Activated T-cell treated with anti-CD3 and anti-CD28 coated beads for 1 hour (primary cell): Measurements from ENCODE around the gene TK2.
"Not testable (repeated sequence)": the region's sequence is repeated elsewhere in the genome, so short reads cannot be mapped to it uniquely, and the experiment has no call there.

Experiments used
- DNase-seq: peaks from one replicate; pipeline ENCODE4 v3.0.0-alpha.2; 2020; ENCODE audit warnings: low read depth

Gene TK2

GRCh38 chr16:66503030-66503429 is 46.9 kb downstream of the TK2 start:
- no peak for DNase-seq

DNA sequence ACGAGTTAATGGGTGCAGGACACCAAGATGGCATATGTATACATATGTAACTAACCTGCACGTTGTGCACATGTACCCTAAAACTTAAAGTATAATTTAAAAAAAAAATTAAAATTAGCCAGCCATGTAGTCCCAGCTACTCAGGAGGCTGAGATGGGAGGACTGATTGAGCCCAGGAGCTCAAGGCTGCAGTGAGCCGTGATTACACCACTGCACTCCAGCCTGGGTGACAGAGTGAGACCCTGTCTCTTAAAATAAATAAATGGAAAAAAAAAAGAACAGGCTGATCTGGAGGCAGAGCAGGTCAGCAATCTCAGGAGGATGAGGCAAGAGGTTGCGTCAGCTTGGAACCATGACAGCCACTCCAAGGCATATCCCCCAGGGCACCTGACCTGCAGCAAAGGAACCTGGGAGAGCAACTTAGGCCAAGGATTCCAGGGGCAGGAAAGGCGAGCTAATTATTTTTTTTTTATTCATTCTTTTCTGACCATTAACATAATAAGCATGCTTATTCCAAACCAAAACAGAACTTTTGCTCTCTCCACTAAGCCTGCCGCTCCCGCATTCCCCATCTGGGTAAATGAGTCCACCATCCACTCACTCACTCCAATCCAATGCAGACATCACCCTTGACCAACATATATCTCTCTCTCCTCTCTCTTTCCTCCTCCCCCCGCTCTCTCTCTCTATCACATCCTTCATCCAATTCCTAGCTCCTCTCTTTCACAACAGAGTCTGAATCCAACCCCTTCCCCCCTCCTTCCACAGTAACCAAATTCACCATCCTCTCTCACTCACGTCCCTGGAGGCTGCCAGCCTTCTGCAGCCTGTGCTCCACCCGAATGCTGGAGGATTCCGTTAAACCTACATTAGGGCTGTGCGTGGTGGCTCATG is 47.7 kb downstream of the TK2 start:
- no peak for DNase-seq

GRCh38 chr16:66501563-66501962 is 48.4 kb downstream of the TK2 start:
- DNase-seq, result not testable (repeated sequence)

- not testable (repeated sequence) for DNase-seq
These were observed 52.0 kb downstream of the TK2 start for GRCh38 chr16:66497921-66498320.

DNA sequence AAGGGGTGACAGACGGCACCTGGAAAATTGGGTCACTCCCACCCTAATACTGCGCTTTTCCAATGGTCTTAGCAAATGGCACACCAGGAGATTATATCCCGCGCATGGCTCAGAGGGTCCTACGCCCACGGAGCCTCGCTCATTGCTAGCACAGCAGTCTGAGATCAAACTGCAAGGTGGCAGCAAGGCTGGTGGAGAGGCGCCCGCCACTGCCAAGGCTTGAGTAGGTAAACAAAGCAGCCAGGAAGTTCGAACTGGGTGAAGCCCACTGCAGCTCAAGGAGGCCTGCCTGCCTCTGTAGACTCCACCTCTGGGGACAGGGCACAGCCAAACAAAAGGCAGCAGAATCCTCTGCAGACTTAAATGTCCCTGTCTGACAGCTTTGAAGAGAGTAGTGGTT is 53.7 kb downstream of the TK2 start:
- DNase-seq, result not testable (repeated sequence)

- no peak for DNase-seq
These were observed 54.5 kb downstream of the TK2 start for GRCh38 chr16:66495440-66495839.

GRCh38 chr16:66494916-66495315 is 55.0 kb downstream of the TK2 start:
- DNase-seq, result no peak

DNA sequence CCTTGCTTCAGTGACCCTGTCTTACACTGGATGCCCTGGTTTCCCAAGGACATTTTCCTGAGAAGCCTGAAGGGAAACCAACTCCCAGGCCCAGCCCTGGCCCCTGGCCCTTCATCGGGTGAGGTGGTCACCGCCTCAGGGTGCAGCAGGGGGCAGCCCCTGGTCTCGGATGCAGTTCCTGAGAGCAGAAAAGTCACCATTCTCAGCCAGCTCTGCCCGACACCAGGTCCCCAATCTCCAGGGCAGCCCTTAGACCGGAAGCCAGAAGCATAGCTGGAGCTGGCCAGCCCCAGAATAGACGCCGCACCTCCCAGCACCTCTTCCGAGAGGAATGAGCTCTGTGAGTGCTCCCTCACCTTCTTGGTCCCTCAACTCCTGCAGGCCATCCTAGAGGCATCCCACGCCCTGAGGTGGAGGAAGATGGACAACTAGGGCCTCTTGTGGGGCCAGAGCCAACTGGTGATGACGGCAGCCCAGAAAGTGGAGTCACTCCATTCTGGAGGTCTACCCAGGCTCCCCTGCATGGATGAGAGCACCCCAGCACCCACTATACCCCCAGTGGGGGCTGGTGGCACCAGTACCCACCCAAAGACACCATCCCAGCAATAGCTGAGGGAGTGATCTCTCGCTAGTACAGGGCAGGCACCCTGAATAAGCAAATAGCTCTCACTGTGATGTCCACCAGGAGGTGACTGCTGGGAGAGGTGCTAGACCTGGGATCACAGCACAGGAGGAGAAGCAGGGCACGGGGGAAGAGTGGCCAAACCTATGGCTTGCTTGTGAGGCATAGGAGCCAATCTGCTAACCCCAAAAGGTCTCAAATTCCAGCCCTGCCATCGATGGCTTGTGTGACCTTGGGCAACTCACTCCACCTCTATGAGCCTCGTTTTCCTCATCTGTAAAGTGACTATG is 56.2 kb downstream of the TK2 start:
- no peak for DNase-seq

GRCh38 chr16:66491716-66492064 is 58.2 kb downstream of the TK2 start:
- no peak for DNase-seq

DNA sequence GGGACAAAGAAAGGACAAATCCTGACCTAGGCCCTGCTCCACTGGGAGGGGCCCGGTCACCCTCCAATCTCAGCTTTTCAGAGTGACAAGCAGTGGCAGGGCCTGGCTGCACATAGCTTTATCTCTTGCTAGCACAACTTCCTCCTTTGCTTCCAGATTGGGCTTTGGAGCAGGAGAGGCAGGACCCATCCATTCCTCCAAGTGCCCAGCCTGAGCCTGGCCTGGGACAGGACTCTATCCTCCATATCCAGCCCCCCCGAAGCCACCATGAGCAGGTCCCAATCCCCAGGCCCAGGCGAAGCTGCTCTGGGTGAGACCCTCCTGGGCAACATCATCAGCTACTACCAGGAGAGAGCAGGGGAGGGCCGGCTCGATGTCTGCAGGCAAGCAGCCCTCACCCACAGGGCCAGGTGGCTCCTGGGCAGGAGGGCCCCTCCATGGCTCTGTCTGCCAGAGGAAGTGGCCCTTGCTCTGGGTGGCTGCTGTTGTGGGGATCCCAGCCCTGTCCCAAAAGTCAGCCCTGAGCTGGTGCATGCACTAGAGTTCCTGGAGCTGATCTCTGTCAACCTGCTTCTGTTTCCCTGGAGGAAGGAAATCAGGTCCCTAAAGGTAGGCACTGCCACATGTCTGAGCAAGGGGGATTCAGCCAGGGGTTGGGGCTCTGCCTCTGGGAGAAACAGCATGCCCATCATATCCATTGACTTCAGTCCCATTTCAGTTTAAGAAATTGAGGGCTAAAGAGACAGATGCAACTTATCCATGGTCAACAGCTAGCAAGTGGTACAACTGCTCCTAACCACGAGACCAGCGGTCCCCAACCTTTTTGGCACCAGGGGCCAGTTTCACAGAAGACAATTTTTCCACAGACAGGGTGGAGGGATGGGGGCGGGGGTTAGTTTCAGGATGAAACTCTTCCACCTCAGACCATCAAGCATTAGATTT is 58.9 kb downstream of the TK2 start:
- no peak for DNase-seq

DNA sequence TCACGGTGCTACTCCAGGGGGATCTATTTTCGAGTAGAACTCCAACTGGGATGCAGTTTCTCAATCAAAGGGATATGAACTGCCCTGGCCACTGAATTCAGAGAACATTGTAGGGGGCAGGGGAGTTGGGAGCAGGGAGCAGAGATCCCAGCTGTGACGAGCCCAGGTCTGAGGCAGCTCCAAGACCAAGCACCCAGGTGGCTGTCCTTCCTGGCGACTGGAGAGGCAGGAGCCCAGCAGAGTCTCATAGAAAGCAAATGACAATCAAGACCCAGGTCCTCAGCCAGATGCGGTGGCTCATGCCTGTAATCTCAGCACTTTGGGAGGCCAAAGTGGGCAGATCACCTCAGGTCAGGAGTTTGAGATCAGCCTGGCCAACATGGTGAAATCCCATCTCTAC is 60.1 kb downstream of the TK2 start:
- DNase-seq, result no peak

DNA sequence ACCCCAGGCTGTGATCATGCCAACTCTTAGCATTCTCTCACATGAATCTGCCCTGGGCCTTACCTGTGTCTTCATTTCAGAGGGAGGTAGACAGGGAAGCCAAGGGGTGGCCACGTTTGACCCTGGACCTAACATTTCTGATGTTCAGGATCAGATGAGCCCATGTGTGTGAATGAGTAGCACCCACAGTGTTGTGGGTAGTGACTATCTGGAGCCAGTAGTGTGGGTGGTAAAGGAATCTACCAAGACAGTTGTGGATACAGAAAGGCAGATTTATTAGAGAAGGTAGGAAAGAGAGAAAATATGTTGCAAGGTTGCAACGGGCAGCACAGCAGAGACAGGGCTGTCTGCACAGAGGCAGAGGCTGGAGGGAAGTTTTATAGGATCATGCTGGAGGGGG is 60.5 kb downstream of the TK2 start:
- no peak for DNase-seq

DNA sequence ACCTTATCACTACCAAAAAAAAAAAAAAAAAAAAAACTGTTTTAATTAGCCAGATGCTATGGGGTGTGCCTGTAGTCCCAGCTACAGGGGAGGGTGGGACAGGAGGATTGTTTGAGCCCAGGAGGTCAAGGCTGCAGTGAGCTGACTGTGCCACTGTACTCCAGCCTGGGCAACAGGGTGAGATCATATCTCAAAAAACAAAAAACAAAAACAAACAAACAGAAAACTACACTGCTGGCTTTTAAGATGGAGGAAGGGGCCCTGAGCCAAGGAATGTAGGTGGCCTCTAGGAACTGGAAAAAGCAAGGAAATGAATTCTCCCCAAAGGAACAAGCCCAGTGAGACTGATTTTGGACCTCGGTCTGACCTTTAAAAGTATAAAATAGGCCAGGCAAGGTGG is 61.4 kb downstream of the TK2 start:
- DNase-seq, result no peak

- no peak for DNase-seq
These were observed 62.2 kb downstream of the TK2 start for GRCh38 chr16:66487580-66488275.

DNA sequence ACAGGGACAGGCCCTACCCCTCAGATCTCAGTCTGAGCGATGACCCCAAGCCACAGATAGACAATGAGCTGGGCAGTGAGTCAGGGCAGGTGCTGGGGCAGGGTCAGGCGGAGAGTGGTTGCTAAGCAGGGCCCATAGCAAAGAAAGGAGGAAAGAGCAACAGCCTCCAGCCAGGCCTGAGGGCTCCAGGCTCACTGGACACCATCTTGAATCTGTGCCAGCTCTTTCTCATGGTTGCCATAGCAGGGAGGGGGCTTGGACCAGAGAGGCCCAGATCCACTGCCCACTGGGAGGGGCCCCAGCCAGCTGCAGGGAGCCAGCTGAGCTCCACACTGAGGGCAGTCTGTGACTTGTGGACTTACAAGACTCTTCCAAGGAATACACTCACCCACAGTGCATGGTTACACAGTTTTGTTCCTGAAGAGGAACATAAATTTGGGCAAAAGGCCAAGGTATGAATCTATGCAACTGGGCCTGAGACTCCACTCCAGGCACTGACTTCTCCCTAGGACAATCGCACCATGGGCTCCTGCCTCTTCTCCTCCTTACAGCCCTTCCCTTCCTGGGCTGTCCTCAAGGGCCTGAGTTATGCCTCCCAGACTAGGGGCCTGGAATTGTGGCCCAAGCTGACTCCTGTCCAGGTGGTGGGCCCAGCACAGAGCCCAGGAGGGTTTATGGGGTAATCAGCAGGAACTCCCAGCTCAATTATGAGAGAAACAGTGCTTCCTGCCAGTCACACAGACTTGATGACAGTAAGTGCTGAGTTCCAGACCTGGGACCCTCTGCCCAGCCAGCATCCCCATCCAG is 62.9 kb downstream of the TK2 start:
- DNase-seq, result no peak

GRCh38 chr16:66486199-66486772 is 63.6 kb downstream of the TK2 start:
- DNase-seq, result no peak

DNA sequence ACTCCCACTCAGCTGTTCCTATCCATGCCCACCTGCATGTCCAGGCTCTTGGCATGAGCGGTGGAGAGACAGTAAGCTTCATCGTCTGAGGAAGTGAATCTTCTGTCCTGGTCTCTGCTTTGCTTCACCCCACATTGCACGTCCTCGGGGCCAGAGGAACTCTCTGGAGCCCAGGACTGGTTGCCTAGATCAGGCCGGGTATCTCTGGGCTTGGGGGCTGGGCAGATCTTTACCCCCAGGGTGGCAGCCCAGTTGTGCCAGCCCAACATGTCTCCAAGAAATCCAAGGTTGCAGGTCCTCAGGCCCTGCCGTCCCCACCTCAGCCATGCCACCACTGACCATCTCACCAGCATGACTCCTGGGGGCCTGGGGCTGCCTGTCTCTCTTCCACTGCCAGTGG is 64.5 kb downstream of the TK2 start:
- DNase-seq, result no peak

- DNase-seq, result no peak
These were observed 65.3 kb downstream of the TK2 start for GRCh38 chr16:66484453-66485213.

- DNase-seq, result peak; percentile 71
These were observed 66.1 kb downstream of the TK2 start for GRCh38 chr16:66483689-66484452.
